ENCODE measurements around the gene TSSK6.
A peak's percentile ranks its signal among the peaks of the same experiment; 100 is the strongest.

The TSSK6 gene

GRCh38 chr19:19514881-19515641 lies at the start of gene TSSK6:
Gene TSSK6 (minus strand): TSS chr19:19515548. CDS start chr19:19515427, 121 bp downstream.
- no peak for DNase-seq

- DNase-seq = no peak
Observed at GRCh38 chr19:19563348-19563848, 48.0 kb upstream of the TSSK6 start.

GRCh38 chr19:19562665-19563347 lies 47.5 kb upstream of the TSSK6 start:
- peak; percentile 59 for DNase-seq

- DNase-seq = no peak
Observed at GRCh38 chr19:19561946-19562664, 46.8 kb upstream of the TSSK6 start.

GRCh38 chr19:19559931-19560330 lies 44.6 kb upstream of the TSSK6 start:
- DNase-seq = no peak

GRCh38 chr19:19558636-19559035 lies 43.3 kb upstream of the TSSK6 start:
- DNase-seq = no peak

- no peak for DNase-seq
Observed at GRCh38 chr19:19558055-19558454, 42.7 kb upstream of the TSSK6 start.

GRCh38 chr19:19554074-19555023 lies 39.0 kb upstream of the TSSK6 start:
- DNase-seq = peak; percentile 51

GRCh38 chr19:19553670-19554069 lies 38.3 kb upstream of the TSSK6 start:
- DNase-seq = no peak

- DNase-seq = peak; percentile 37
Observed at GRCh38 chr19:19552798-19553197, 37.5 kb upstream of the TSSK6 start.

GRCh38 chr19:19551853-19552192 lies 36.5 kb upstream of the TSSK6 start:
- DNase-seq = no peak

GRCh38 chr19:19550972-19551852 lies 35.9 kb upstream of the TSSK6 start:
- DNase-seq = no peak

GRCh38 chr19:19550485-19550929 lies 35.2 kb upstream of the TSSK6 start:
- DNase-seq = no peak

- no peak for DNase-seq
Observed at GRCh38 chr19:19549804-19550464, 34.6 kb upstream of the TSSK6 start.

GRCh38 chr19:19548915-19549759 lies 33.8 kb upstream of the TSSK6 start:
- DNase-seq = no peak

- DNase-seq = no peak
Observed at GRCh38 chr19:19547674-19548336, 32.5 kb upstream of the TSSK6 start.

- DNase-seq = no peak
Observed at GRCh38 chr19:19546751-19547162, 31.4 kb upstream of the TSSK6 start.

GRCh38 chr19:19545707-19546106 lies 30.4 kb upstream of the TSSK6 start:
- no peak for DNase-seq

GRCh38 chr19:19544954-19545591 lies 29.7 kb upstream of the TSSK6 start:
- DNase-seq = no peak

All from CD4-positive, alpha-beta T cell treated with Interleukin-21 for 1 hour (primary cell).